GM12872 (cell line): ENCODE results near the gene ELOVL5.

Experiments
- CTCF ChIP-seq: IDR thresholded peaks from 3 replicates; pipeline ENCODE4 v1.5.1; 2011; ENCODE audit warnings: low read depth, mild to moderate bottlenecking, low read length, moderate library complexity; ENCODE audit not compliant: insufficient read depth

Gene ELOVL5

GRCh38 chr6:53302678-53303360, 45.9 kb downstream of the ELOVL5 start:
- TF ChIP-seq CTCF: no peak

GRCh38 chr6:53301801-53302537, 46.8 kb downstream of the ELOVL5 start:
- no peak for TF ChIP-seq CTCF

- TF ChIP-seq CTCF: no peak
These were observed 47.8 kb downstream of the ELOVL5 start for GRCh38 chr6:53300656-53301551.

- no peak for TF ChIP-seq CTCF
These were observed 49.3 kb downstream of the ELOVL5 start for GRCh38 chr6:53299331-53300005.

- TF ChIP-seq CTCF: no peak
These were observed 51.7 kb downstream of the ELOVL5 start for GRCh38 chr6:53297004-53297403.

- no peak for TF ChIP-seq CTCF
These were observed 53.6 kb downstream of the ELOVL5 start for GRCh38 chr6:53295176-53295575.
